GM15510 (cell line): ENCODE measurements around the gene HCRTR1.

ENCODE experiments used
- POLR2A ChIP-seq: IDR thresholded peaks from 3 replicates; pipeline ENCODE4 v1.6.1; 2011; ENCODE audit warnings: borderline replicate concordance; ENCODE audit not compliant: insufficient read length; ENCODE audit errors: extremely low read depth

Gene HCRTR1

GRCh38 chr1:31617218-31617915 is at the start of gene HCRTR1:
HCRTR1 (plus strand) TSS chr1:31617689; CDS start chr1:31619193, 1,504 bp downstream.
- TF ChIP-seq POLR2A: no peak

DNA sequence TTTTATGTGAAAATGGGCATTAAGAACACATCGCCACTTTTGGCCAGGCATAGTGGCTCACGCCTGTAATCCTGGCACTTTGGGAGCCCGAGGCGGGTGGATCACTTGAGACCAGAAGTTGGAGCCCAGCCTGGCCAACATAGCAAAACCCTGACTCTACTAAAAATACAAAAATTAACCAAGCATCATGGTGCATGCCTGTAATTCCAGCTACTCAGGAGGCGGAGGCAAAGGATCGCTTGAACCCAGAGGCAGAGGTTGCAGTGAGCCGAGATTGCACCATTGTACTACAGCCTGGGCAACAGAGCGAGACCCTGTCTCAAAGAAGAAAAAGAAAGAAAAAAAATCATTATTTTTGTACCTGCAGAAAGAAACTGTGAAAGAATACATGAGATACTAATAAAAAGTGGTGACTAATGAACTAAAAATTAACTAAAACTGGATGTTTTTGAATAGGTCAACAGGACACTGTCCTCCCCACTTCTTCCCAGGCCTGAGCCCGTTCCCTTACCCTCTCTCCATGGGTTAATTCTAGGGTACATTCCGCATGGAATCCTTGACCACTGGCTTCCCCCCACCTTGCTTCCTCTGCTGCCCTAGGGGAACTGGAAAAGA is 49.4 kb upstream of the HCRTR1 start:
- TF ChIP-seq POLR2A: no peak

GRCh38 chr1:31568895-31569595 is 48.4 kb upstream of the HCRTR1 start:
- TF ChIP-seq POLR2A: no peak

- no peak for TF ChIP-seq POLR2A
Observed at GRCh38 chr1:31569596-31570173, 47.8 kb upstream of the HCRTR1 start.

DNA sequence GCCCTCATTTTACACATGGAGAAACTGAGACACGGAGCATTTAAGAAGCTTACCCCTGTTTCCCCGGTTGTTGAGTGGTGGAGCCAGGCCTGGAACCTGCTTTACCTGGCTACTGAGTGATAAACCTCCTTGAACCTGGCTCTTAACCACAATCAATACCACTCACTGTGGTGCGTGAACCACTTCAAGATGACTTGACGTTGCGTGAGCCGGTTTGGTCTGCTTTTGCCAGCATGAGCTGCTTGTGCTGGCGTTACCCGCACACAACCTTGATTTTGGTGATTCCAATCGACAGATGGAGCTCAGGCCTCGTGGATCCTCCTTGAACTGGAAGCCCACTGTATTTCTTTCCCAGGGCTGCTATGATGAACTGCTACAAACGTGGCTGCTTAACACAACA is 47.3 kb upstream of the HCRTR1 start:
- no peak for TF ChIP-seq POLR2A

DNA sequence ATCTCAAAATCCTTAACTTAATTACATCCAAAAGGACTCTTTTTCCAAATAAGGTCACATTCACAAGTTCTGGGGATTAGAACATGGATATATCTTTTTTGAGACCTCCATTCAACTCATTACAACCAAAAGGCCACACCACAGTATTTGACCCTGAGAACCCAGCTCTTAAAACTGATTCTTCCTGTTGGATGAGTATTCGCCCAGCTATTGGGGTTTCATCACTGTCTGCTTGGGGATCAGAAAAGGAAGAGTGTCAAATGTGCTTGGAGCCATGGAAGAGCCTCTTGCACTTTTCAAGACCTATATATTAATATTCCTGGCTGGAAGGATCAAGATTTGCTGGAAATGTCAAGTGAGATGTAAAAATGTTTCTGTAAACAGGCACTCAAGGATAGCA is 46.6 kb upstream of the HCRTR1 start:
- TF ChIP-seq POLR2A: no peak

DNA sequence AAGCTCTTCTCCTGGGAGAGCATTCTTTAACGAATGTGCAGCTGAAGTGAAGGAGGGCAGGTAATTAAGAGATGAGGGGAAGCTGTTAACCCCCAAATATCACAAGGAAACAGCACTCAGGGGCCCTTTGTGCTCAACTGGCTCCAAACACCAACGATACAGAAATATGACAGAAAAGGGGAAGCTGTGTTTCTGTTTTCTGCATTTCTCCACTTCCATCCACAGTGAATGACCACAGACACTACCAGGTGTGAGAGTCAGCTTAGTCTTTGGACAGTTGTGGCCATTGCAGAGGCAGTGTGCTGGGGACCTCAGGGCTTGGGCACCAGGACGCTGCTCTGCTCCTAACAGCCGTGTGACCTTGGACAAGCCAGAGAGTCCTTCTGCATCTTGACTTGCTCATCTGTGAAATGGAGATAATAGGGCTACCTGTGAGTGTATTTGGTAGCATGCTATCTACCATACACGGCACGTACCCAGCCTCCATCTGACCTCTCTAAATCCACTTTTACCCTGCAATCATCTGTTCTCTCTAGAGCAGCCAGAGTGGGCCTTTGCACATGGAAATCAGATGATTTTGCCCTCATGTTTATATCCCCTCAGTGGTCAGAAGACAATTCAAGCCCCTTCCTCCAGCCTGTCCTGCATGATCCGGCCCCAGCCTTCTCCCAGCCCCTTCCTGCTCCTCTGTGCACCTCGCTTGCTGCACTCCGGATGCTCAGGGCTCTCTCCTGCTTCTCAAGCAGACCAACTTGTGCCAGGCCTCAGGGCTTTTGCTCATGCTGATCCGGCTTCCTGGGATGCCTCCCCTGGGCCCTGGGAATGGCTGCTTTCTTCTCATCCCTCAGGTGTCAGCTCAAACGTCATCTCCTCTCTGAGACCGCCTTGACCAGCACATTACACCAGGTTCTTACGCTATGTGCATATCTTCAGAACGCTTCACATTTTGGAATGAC is 45.9 kb upstream of the HCRTR1 start:
- TF ChIP-seq POLR2A: no peak

GRCh38 chr1:31572323-31573104 is 45.0 kb upstream of the HCRTR1 start:
- TF ChIP-seq POLR2A: no peak

DNA sequence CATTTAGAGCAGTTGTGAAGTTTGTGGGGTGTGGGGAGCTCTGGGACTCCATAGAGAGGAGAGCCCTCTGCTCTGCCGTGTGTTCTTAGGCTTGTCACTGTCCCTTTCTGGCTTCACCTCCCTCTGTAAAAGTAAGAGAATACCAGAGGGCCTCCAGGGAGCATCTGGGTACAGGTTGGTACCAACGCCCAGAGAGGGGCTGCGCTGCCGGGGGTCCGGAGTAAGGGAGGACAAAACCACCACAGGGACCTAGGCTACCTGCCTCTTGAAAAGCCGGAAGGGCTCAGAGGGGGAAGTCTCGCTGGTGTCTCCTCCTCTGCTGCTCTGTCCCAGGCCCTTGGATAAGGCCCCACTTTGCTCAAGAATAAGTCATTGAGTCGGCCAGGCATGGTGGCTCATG is 44.2 kb upstream of the HCRTR1 start:
- TF ChIP-seq POLR2A: no peak

DNA sequence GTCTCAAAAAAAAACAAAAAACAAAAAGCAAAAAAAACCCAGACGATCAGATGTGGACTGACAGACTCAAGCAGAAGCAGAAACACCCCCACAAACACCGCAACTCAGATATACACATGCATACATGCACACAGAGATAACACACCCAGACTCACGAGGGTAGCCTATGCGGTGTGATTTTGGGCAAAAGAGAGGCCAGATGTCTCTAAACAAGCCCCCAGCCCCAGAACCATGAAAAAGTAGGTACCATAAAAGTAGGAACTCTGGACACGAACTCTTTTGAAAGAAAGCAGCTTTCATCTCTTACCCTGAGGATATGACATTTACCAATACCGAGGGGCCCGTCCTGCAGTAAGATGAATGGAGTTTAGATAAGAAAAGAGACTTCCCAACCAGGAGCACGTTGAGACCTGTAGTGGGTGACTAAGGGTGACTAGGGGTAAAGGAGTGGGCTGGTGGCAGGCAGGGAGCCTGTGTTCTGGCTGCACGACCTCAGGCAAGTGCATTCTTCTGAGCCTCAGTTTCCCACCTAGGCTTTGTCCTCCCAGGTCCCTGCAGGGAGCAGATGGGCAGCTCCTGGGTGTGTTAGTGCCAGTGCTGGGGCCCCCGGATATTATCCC is 42.6 kb upstream of the HCRTR1 start:
- no peak for TF ChIP-seq POLR2A

DNA sequence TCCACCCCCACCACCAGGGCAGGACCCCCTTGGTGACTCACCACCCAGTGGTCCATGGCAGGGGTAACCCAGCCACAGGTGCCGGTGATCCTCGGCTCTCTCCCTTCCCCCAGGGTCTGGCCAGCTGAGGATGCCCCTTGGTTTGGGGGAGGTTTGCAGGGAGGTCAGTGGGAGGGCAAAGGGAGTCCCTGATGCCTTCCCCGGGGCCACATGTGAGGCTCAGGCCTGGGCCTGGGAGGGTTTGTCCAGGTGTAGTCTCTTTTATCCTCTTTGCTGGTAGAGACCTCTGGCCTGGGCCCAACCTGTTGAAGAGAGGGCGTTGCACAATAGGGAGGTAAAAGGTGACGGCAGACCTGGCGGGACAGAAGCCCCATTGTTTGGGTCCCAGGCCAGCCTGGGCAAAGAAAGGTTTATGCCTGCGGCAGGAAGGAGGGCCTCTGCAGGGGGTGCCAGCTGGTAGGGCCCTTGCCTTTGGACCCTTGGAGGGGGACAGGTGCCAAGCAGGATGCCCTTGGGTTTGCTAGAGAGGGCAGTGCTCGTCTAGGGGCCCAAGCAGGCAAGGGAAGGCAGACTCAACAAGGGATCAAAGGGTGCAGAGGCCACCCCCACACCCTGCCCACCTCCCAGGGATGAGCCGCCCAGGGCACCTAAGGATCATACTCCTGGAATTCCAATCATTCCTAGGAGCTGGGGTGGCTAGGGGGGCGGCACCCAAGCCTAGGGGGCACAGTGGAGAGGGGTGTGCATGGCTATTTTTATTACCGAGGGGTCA is 41.9 kb upstream of the HCRTR1 start:
- TF ChIP-seq POLR2A: no peak

GRCh38 chr1:31576201-31576669 is 41.3 kb upstream of the HCRTR1 start, which contains the start of gene TINAGL1:
TINAGL1 (plus strand) TSS chr1:31576515; CDS start chr1:31577149, 634 bp downstream.
- TF ChIP-seq POLR2A: no peak
